Body of pancreas (tissue), 4 donors: ENCODE results near the gene TGFB2. TPM values are rescaled to one million over a fixed set of nuclear protein-coding genes. Genes with fewer than 3 reads are reported as not detected.
A peak's percentile ranks its signal among the peaks of the same experiment; 100 is the strongest.

Source experiments
- ATAC-seq: fragments of 150-250 bp; one replicate; pipeline ENCODE4 v1.9.1; 2016
- DNase-seq, 4 donors: peaks; one replicate each; pipeline ENCODE4 v3.0.0-alpha.2; 2019
- H3K27ac ChIP-seq, 4 donors: fragments of 200-600 bp; sonication (generic); 1 replicate in 3 of 4; 2 replicates in 1 of 4; pipeline versions ENCODE4 v1.5.1 to v1.6.1; 2016 to 2019; ENCODE audit warnings: mild to moderate bottlenecking in 1 of 4, mixed read lengths in 1 of 4, moderate library complexity in 1 of 4
- H3K27me3 ChIP-seq, 2 donors: fragments of 200-600 bp; sonication (generic); one replicate each; pipeline ENCODE4 v1.6.0; 2016; ENCODE audit warnings: mild to moderate bottlenecking in 1 of 2
- H3K36me3 ChIP-seq, 2 donors: fragments of 200-600 bp; sonication (generic); replicated peaks in 1 of 2; 2 replicates each; pipeline ENCODE4 v1.5.1; 2016; ENCODE audit warnings: low read depth in 2 of 2; ENCODE audit not compliant: insufficient read depth in 1 of 2
- H3K4me1 ChIP-seq: fragments of 200-600 bp; sonication (generic); one replicate; pipeline ENCODE4 v1.6.0; 2016
- H3K4me3 ChIP-seq, 2 donors: fragments of 200-600 bp; sonication (generic); 1 replicate in 1 of 2; 2 replicates in 1 of 2; pipeline ENCODE4 v1.5.1; 2016 to 2019
- H3K9me3 ChIP-seq, 3 donors: fragments of 200-600 bp; sonication (generic); 1 replicate in 2 of 3; 2 replicates in 1 of 3; pipeline ENCODE4 v1.5.1; 2016
- CTCF ChIP-seq, 7 experiments: fragments of 450-650 bp in 4 of 7; fragments of 200-600 bp in 3 of 7; sonication (generic) in 3 of 7; IDR thresholded peaks; one replicate each; pipeline ENCODE4 v1.5.1; 2016 to 2019; ENCODE audit warnings: antibody characterized with exemption in 7 of 7
- POLR2A ChIP-seq, 3 donors: fragments of 450-650 bp; IDR thresholded peaks; one replicate each; pipeline ENCODE4 v1.6.1; 2016; ENCODE audit warnings: antibody characterized with exemption in 3 of 3, mild to moderate bottlenecking in 2 of 3
- WGBS, 2 donors: methylation state at CpG; one replicate each; pipeline ENCODE4 v1.1.5; 2017; 5-methylcytosine and 5-hydroxymethylcytosine counted together
- intact Hi-C: fragments of 100-400 bp; cut with DNase I; formaldehyde crosslinking; loops from one replicate; pipeline ENCODE4 v1.15.1; 2023
- total RNA-seq, 2 donors: library from RNA; depleted of rRNA; stranded (reverse); fragments of >200 nt; gene quantifications; one replicate each; pipeline ENCODE4 v1.1.0, GENCODE V29; 2016

The TGFB2 gene
- total RNA-seq, 2 donors from 2014 or later: 4.3 to 4.9 TPM

GRCh38 chr1:218304281-218305039 lies 40.7 kb upstream of the TGFB2 start:
- intact Hi-C loops: no loop called here
- Histone ChIP-seq H3K4me3 (no peak overlapping the region), H3K27me3 (no peaks in the 10 kb centered on the region), H3K27ac (no peak overlapping the region), H3K36me3 (peaks cover 0 to 2% of the 10 kb centered on the region in 2 donors), H3K4me1 (peaks cover 12% of the 10 kb centered on the region), H3K9me3 (no peaks in the 10 kb centered on the region)
- no peak for TF ChIP-seq CTCF (IDR thresholded peaks at IDR 0.05)
- TF ChIP-seq POLR2A (IDR thresholded peaks at IDR 0.05): no peak
- no peak for ATAC-seq
- WGBS, 2 donors: 68 to 82% methylated on average over 8 of the region's 8 CpGs
- peak in 1 of 4 donors; percentile 5 for DNase-seq

GRCh38 chr1:218305472-218306064 lies 39.6 kb upstream of the TGFB2 start:
- peaks cover 0 to 2% of the 10 kb centered on the region in 2 donors for H3K36me3 ChIP-seq
- no peaks in the 10 kb centered on the region for H3K27me3 ChIP-seq
- intact Hi-C loops: no loop called here
- WGBS, 2 donors: 82 to 88% methylated on average over 6 of the region's 6 CpGs
- no peaks in the 10 kb centered on the region for H3K9me3 ChIP-seq
- DNase-seq (no peak), ATAC-seq (no peak)
- H3K27ac ChIP-seq: no peak overlapping the region
- no peak for TF ChIP-seq CTCF (IDR thresholded peaks at IDR 0.05)
- no peak overlapping the region for H3K4me3 ChIP-seq
- peaks cover 12% of the 10 kb centered on the region for H3K4me1 ChIP-seq

GRCh38 chr1:218312509-218312908 lies 32.6 kb upstream of the TGFB2 start:
- Histone ChIP-seq H3K27me3 (no peaks in the 10 kb centered on the region), H3K9me3 (no peaks in the 10 kb centered on the region), H3K27ac (no peak overlapping the region), H3K4me3 (no peak overlapping the region), H3K36me3 (no peaks in the 10 kb centered on the region), H3K4me1 (no peaks in the 10 kb centered on the region)
- TF ChIP-seq POLR2A (IDR thresholded peaks at IDR 0.05) (no peak), CTCF (IDR thresholded peaks at IDR 0.05) (no peak)
- no peak for ATAC-seq
- WGBS, 2 donors: 91 to 93% methylated on average over 2 of the region's 2 CpGs
- no peak for DNase-seq
- intact Hi-C loops: no loop called here

DNA sequence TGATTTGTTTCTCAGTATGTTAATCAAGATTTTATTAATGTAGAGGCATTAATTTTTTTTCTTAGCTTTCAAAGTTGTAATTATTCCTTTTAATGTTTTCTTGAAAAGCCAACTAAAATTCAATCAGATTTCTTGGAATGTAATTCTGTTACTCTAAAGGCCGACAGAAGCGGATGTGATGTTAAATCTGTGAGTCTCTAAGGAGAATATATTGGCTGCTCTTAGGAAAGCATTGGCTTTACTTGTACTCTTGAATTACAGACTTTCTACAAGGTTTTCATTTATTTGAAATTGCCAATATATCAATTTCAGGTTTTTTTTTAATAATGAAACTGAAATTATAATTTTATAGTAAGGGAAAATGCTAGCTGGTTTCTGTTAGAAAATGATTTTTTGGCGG lies 30.8 kb upstream of the TGFB2 start:
- ATAC-seq (no peak), DNase-seq (no peak)
- intact Hi-C loops: no loop called here
- Histone ChIP-seq H3K4me1 (no peaks in the 10 kb centered on the region), H3K4me3 (no peak overlapping the region), H3K27me3 (no peaks in the 10 kb centered on the region), H3K27ac (no peak overlapping the region), H3K36me3 (no peaks in the 10 kb centered on the region), H3K9me3 (no peaks in the 10 kb centered on the region)
- WGBS, 2 donors: 86 to 94% methylated on average over 3 of the region's 3 CpGs
- TF ChIP-seq POLR2A (IDR thresholded peaks at IDR 0.05) (no peak), CTCF (IDR thresholded peaks at IDR 0.05) (no peak)

DNA sequence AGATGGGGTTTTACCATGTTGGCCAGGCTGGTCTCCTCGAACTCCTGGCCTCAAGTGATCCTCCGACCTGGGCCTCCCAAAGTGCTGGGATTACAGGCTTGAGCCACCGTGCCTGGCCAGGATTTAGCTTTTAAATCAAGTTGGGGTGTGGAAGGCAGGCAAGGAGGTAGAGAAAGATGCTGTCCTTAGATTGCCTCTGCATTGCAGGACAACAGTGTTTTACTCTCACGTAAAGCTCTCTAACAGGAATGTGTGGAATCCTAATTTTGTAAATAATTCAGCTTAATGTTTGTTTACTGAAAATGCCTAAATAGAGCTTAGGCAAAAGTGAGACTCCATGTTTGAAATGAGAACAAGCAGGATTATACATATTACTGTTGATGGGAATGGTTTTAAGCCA lies 29.5 kb upstream of the TGFB2 start:
- WGBS, 2 donors: 85 to 86% methylated on average over 4 of the region's 4 CpGs
- ATAC-seq: no peak
- TF ChIP-seq POLR2A (IDR thresholded peaks at IDR 0.05): no peak
- no peak for TF ChIP-seq CTCF (IDR thresholded peaks at IDR 0.05)

More for the DNA sequence above, 29.5 kb upstream of the TGFB2 start:
- Histone ChIP-seq H3K27ac (no peak overlapping the region), H3K4me1 (no peaks in the 10 kb centered on the region), H3K27me3 (no peaks in the 10 kb centered on the region), H3K4me3 (no peak overlapping the region), H3K36me3 (no peaks in the 10 kb centered on the region), H3K9me3 (no peaks in the 10 kb centered on the region)
- no peak for DNase-seq
- intact Hi-C loops: no loop called here
